IPS DF 6.9 (cell line): ENCODE data around the gene HOXD1.
A peak's percentile ranks its signal among the peaks of the same experiment; 100 is the strongest.

Experiments used
- DNase-seq: peaks from one replicate; pipeline ENCODE4 v3.0.0-alpha.2; 2013; ENCODE audit warnings: low read depth, low spot score
- H3K27ac ChIP-seq: one replicate; pipeline ENCODE4 v1.5.1; 2013; ENCODE audit warnings: low read length, control low read depth
- H3K27me3 ChIP-seq: 2 replicates; pipeline ENCODE4 v1.6.1; 2013; ENCODE audit warnings: mild to moderate bottlenecking, low read length; ENCODE audit not compliant: control insufficient read depth, insufficient read depth
- H3K36me3 ChIP-seq: 2 replicates; pipeline ENCODE4 v1.6.1; 2013; ENCODE audit warnings: low read length; ENCODE audit not compliant: control insufficient read depth, insufficient read depth
- H3K4me1 ChIP-seq: 2 replicates; pipeline ENCODE4 v1.6.1; 2013; ENCODE audit warnings: low read length; ENCODE audit not compliant: control insufficient read depth, insufficient read depth
- H3K4me3 ChIP-seq: 2 replicates; pipeline ENCODE4 v1.5.1; 2013; ENCODE audit warnings: mild to moderate bottlenecking, low read length
- H3K9me3 ChIP-seq: 2 replicates; pipeline ENCODE4 v1.6.1; 2013; ENCODE audit warnings: low read length, inconsistent platforms; ENCODE audit not compliant: control insufficient read depth, insufficient read depth
- WGBS: extraction: QIAGEN DNeasy Blood & Tissue Kit; methylation state at CpG from one replicate; pipeline ENCODE4 v1.1.7; 2013; ENCODE audit warnings: mixed read lengths, missing lambda C conversion rate; ENCODE audit not compliant: insufficient read length, insufficient coverage; 5-methylcytosine and 5-hydroxymethylcytosine counted together

HOXD1 gene

DNA sequence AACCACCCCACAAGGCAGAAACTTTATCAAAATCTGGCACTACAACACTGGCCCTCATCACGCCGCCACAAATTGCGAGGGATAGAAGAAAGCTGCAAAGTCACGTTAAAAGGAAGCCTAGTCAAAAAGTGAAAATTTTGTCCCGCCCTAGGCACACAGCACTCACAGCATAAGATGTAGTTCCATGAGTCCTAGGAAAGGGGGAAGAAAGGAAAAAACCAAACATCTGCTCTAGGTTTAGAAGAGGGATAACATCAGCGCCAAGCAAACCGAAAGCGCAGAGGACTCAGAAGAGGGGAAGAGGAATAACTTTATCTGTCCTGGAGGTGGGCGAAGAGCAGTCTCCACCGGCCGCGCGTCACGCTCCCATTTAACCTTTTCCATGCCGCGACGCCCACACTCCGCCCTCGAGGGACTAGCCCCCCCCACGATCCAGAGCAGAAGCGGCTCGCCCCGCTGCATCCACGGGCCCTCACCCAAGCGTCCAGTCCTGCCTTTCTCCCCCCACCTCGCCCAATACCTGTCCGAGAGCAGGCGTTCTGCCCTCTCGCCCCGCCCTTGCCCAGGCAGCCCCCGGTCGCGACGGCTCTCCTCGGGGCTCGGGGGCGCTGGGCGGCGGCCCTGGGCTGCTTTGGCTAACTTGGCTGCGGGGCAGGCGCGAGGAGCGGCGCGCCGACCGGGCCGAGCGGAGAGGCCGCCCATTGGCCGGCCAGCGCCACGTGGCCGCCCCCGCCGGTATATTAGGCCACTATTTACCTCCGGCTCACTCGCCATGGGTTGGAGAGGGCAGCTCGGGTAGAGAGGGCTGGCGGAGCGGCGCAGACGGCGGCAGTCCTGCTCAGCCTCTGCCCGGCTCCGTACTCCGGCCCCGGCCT is at the start of gene HOXD1:
Gene HOXD1, plus strand, starts transcription at position 770 of the 875 bp plus-strand sequence. CDS start 134 bp downstream, outside the sequence.
- WGBS, result no CpG with 5 or more reads among the region's 68 CpGs
- H3K4me1 ChIP-seq, result no peaks in the 10 kb centered on the region; the same call in 1 of the 2 replicates
- no peaks in the 10 kb centered on the region for H3K9me3 ChIP-seq
- no peaks in the 10 kb centered on the region for H3K36me3 ChIP-seq
- H3K27ac ChIP-seq, result no peak within 1 kb of the TSS
- peak within 1 kb of the TSS; percentile 8; the same call in 1 of the 2 replicates for H3K4me3 ChIP-seq
- no peak for DNase-seq
- H3K27me3 ChIP-seq, result peaks cover 71% of the 10 kb centered on the region

DNA sequence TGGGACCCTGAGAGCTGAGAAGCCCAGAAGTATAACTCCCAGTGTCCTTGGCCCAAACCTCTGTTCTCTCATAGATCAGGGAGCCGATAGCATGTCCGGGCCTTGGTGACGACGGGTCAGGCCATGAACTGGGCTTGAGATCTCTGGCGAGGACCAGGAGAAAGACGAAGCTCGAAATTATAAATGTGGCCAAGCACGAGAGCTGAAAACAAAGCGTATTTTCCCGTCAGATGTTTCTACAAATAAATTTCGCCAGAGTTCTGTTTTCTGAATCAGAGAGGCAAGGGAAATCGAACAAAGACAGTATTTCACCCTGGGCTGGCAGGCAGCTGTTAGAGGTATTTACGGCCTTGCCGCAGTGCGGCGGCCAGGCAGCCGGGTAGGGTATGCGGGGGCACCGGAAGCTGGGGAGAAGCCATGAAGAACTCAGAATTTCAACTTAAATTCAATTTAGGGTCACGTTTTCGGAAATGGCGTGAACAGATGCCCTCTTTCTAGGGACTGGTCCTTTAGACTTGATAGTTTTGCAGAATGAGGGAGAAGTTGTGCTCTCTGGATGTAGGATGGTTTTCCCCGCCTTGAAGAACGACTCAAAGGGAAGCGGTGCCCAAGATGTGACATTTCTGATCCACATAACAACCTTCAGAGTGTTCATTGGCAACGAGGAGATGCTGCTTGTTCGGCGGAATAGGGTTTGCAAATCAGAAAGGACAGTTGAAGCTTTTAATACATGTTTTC is 49.4 kb upstream of the HOXD1 start:
- H3K36me3 ChIP-seq, result no peaks in the 10 kb centered on the region
- no peak overlapping the region for H3K27ac ChIP-seq
- H3K27me3 ChIP-seq, result peaks cover 91% of the 10 kb centered on the region
- DNase-seq, result no peak
- no CpG with 5 or more reads among the region's 28 CpGs for WGBS
- H3K4me3 ChIP-seq, result no peak overlapping the region
- H3K9me3 ChIP-seq, result no peaks in the 10 kb centered on the region
- H3K4me1 ChIP-seq, result peaks cover 2% of the 10 kb centered on the region; the same call in 1 of the 2 replicates

DNA sequence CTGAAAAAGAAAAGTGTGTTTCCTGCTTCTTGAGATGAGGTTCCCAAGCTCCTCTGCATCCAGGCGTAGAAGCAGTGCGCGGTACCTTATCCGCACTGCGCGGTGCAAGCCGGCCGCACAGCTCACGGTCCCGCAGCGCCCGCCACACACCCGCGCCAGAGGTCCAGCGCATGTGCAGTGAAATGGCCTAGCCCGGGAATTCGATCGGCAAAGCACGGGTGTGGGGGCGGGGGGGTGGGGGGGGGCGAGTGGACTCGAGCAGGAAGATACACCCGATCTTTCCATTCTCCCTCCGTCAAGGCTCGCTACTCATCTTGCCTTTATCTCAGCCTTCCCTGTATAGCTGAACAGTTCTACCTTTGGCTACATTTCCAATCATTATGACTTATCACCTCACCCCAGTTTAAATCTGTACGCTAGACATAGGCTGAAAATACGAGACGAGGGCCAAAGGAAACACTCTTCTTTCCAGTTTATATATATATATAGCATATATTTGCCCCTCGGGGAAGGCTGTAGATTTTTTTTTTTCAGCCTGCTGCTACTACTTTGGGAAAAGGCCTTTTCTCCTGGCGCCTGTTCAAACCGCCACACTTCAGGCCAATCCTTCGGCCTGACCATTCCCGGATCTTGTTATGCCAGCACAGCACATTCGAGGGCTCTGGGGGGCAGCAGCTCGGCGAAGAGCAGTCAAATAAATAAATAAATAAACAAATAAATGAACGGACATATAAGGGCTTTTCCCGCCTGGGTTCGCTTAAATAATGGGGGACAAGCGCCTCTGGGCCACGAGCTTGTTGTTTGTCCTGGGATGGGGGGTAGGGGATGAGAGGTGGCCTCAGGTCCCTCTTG is 48.6 kb upstream of the HOXD1 start:
- peaks cover 87% of the 10 kb centered on the region for H3K27me3 ChIP-seq
- no peaks in the 10 kb centered on the region for H3K36me3 ChIP-seq
- DNase-seq, result no peak
- H3K27ac ChIP-seq, result no peak overlapping the region
- H3K9me3 ChIP-seq, result no peaks in the 10 kb centered on the region
- H3K4me1 ChIP-seq, result peaks cover 1% of the 10 kb centered on the region; the same call in 1 of the 2 replicates
- no peak overlapping the region for H3K4me3 ChIP-seq
- WGBS, result no CpG with 5 or more reads among the region's 41 CpGs

DNA sequence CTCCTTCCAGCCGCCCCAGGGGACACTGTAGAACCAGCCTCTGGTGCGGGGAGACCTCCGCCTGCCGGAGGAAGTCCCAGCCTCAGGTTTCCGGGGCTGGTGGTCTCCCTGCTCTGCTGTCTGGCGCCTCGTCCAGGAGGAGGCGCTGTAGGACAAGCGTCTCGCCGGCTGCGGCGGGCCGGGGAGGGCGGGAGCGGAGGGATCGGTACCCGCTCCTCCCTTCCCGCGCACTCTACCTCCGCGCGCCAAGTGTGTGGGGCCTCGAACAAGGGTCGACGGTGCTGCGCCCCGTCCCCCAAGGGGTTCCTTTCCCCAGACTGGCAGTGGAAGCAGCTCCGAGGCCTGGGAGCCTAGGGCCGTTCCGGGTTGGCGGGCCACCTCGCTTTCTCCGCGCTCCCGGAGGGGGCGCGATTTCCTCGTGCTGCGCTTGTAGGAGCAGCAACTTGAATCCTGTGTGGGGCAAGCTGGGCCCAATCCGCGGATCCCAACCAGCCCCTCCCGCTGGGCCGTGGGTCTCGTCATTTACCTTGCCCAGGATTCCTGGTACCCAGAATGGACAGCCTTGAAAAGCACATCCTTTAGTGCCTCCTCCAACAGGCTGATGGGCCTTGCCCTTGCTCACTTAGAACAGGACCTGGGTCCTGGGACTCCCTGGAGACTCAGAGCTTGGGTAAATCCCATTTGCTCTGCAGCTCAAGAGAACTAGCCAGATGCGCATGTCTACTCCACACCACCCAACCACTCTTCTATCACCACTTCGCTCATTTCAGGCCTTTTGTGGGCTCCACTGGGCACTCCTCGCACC is 47.8 kb upstream of the HOXD1 start:
- Histone ChIP-seq H3K27ac (no peak overlapping the region), H3K4me1 (peaks cover 1% of the 10 kb centered on the region; the same call in 1 of the 2 replicates), H3K9me3 (no peaks in the 10 kb centered on the region), H3K36me3 (no peaks in the 10 kb centered on the region), H3K4me3 (peak overlapping the region; percentile 52; the same call in 1 of the 2 replicates), H3K27me3 (peaks cover 87% of the 10 kb centered on the region)
- DNase-seq, result no peak
- no CpG with 5 or more reads among the region's 48 CpGs for WGBS

DNA sequence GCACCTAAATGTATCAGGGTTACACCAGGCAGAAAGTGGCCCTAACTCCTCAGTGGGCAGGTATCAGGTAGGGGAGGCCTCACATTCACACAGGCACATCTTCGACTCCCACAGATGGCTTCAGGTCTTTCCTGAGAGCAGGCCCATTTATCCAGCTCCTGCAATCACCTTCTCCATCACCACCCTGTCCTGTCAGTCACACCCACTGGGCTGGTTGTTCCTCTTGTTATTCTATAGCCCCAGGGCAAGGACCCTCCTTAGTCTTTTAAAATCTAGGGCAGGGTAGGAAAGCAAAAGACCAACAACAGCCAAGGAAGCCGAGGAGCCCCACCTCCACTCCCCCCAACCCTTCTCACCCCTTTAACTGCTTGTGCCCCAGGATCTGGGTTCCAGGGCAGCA is 46.2 kb upstream of the HOXD1 start:
- no CpG with 5 or more reads among the region's 2 CpGs for WGBS
- Histone ChIP-seq H3K27ac (no peak overlapping the region), H3K36me3 (no peaks in the 10 kb centered on the region), H3K4me1 (no peaks in the 10 kb centered on the region), H3K9me3 (no peaks in the 10 kb centered on the region), H3K4me3 (no peak overlapping the region), H3K27me3 (peaks cover 87% of the 10 kb centered on the region)
- no peak for DNase-seq

DNA sequence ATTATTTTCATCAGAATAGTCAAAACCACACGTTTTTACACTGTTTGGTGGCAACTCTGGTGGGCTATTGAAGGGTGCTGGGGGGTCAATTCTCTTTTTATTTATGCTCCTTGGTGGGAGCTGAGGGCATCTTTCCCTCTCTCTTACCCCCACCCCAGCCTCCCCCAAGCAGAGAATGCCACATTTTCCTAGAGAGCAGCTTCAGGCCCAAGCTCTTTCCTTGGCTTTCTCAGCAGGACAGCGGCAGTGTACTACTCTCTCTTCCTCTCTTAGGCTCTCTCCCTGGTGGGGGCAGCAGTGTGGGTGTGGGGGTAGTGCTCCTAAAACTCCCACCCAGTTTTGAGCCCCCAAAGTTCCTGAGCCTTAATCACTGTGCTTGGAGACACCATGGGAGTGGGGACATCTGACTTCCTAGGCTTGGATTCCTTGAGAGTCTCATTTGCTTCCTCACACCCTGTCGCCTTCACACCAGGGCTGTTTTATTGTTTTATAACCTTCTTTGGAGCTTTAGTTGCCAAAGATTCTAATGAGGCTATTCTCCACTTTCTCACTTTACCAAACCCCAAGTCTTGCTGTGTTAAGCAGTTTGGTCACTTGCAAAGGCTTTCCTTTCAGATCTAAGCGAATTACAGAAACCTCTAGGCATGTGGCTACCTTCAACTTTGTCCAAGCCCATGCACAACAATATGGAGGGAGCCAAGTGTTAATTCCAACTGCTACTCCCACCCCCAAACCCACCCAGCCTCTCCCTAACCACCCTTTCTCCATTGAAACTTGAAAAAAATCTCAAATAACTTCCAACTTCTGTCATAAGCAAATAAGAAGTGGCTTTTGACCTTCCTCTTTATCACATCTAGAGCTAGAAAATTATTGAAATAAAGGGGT is 43.1 kb upstream of the HOXD1 start:
- H3K9me3 ChIP-seq, result no peaks in the 10 kb centered on the region
- no peak for DNase-seq
- no peak overlapping the region for H3K27ac ChIP-seq
- H3K4me3 ChIP-seq, result no peak overlapping the region
- no CpG with 5 or more reads among the region's 4 CpGs for WGBS
- H3K4me1 ChIP-seq, result no peaks in the 10 kb centered on the region
- peaks cover 90% of the 10 kb centered on the region for H3K27me3 ChIP-seq
- H3K36me3 ChIP-seq, result no peaks in the 10 kb centered on the region

DNA sequence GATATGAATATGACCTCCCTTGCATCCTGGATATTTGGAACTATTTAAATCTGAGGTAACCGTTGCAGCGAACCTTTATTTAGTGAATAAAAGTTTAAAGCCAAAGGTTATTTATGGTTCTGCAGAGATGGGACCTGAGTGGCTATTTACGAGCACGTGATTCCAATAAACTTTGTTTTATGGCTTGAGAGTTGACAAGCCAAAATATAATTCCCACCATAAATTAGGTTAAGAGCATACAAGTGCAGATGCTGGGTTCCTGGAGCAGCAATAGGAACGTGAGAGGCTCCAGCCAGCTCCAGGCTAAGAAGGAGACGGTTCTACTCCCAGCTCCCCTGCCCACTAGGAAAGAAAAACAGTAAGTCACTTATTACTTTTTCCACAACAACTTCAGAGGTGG is 42.4 kb upstream of the HOXD1 start:
- no CpG with 5 or more reads among the region's 6 CpGs for WGBS
- Histone ChIP-seq H3K27me3 (peaks cover 95% of the 10 kb centered on the region), H3K27ac (no peak overlapping the region), H3K36me3 (no peaks in the 10 kb centered on the region), H3K4me1 (no peaks in the 10 kb centered on the region), H3K4me3 (no peak overlapping the region), H3K9me3 (no peaks in the 10 kb centered on the region)
- no peak for DNase-seq

DNA sequence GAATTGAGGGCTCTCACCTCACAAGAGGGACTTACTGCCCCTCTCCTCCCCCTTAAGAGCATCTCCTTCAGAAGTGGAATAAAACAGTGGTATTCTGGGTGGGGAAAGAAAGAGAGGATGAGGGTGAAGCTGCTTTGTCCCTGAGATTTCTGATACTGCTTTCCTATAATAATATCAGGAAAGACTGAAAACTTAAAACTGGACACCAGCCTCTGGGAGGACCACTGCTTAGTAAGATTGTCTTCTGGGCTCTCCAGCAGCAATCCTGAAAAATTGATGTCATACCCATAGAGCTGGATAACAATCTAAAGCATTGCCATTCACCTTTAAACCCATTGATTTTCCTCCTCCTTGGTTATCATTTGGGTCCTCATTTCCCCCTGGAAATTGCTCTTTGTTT is 41.8 kb upstream of the HOXD1 start:
- no peaks in the 10 kb centered on the region for H3K4me1 ChIP-seq
- no peak overlapping the region for H3K27ac ChIP-seq
- DNase-seq, result no peak
- peaks cover 95% of the 10 kb centered on the region for H3K27me3 ChIP-seq
- H3K9me3 ChIP-seq, result no peaks in the 10 kb centered on the region
- H3K4me3 ChIP-seq, result no peak overlapping the region
- no peaks in the 10 kb centered on the region for H3K36me3 ChIP-seq

DNA sequence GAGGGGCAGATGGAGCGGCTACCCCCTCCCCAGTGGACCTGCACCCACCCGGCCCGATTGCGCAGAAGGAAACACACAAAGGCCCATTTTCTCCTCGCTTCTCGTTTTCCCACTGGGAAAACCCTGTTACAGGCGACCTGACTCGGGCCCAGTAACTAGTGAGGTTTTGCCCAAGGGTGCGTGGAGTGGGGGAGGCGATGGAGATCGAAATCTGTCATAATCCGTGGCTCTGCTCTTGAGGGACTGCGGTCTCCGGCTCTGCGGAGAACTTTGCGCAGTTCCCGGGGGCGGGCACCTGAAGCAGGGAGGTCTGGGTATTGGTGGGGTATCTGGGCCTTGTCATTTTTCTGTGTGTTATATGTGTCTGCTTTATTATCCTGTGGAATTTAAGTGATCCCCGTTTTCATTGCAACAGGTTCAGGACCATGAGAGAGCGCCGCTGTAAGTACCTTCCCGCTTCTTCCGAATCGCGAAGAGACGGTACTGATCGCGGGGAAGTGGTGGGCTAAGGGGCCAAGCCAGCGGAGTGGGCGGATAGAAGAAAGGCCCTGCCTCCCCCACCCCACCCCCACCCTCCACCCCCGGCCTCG is 41.2 kb upstream of the HOXD1 start:
- no CpG with 5 or more reads among the region's 32 CpGs for WGBS
- no peak for DNase-seq
- Histone ChIP-seq H3K4me3 (no peak overlapping the region), H3K36me3 (no peaks in the 10 kb centered on the region), H3K9me3 (no peaks in the 10 kb centered on the region), H3K27ac (no peak overlapping the region), H3K4me1 (no peaks in the 10 kb centered on the region), H3K27me3 (peaks cover 94% of the 10 kb centered on the region)
